Right lung (tissue), 5 donors: ENCODE results near the gene TRAIP. TPM values are rescaled to one million over a fixed set of nuclear protein-coding genes. Genes with fewer than 3 reads are reported as not detected.
"Not testable (repeated sequence)": the region's sequence is repeated elsewhere in the genome, so short reads cannot be mapped to it uniquely, and the experiment has no call there.

Experiments used
- DNase-seq, 2 donors: peaks; one replicate each; pipeline ENCODE4 v3.0.0-alpha.2; 2013
- polyA plus RNA-seq, 5 donors: library from polyadenylated mRNA; unstranded; fragments of 120-200 nt; gene quantifications; one replicate each; pipeline versions ENCODE4 v1.2.1 to v1.2.3, GENCODE V29; 2013; ENCODE audit warnings: inconsistent platforms in 1 of 5, low replicate concordance in 1 of 5; ENCODE audit not compliant: insufficient read length in 5 of 5, insufficient read depth in 1 of 5

TRAIP gene
- polyA plus RNA-seq, 5 donors: 9.8 to 16.0 (median 12.6) TPM

DNA sequence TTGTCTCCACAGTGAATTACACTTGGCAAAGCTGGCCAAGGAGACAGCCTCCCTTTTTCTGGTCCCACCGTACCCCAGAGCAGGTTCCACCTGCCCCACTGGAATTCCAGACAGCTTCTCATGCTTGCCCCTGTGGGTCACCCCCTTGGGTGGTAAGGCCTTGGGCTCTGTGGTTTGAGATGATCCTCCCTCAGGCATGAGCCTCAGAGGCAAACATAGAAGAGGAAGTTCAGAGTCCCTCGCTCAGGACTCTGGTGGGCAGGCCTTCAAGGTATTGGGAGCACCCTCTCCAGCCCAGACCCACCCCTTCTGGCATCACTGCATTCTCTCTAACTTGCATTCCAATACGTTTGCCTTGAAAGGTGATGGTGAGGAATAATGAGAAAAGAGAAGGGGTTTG is 25.0 kb downstream of the TRAIP start:
- DNase-seq: no peak

GRCh38 chr3:49826016-49826415 is 30.3 kb downstream of the TRAIP start:
- no peak for DNase-seq

GRCh38 chr3:49823131-49823530 is 33.2 kb downstream of the TRAIP start:
- DNase-seq: not testable (repeated sequence)

DNA sequence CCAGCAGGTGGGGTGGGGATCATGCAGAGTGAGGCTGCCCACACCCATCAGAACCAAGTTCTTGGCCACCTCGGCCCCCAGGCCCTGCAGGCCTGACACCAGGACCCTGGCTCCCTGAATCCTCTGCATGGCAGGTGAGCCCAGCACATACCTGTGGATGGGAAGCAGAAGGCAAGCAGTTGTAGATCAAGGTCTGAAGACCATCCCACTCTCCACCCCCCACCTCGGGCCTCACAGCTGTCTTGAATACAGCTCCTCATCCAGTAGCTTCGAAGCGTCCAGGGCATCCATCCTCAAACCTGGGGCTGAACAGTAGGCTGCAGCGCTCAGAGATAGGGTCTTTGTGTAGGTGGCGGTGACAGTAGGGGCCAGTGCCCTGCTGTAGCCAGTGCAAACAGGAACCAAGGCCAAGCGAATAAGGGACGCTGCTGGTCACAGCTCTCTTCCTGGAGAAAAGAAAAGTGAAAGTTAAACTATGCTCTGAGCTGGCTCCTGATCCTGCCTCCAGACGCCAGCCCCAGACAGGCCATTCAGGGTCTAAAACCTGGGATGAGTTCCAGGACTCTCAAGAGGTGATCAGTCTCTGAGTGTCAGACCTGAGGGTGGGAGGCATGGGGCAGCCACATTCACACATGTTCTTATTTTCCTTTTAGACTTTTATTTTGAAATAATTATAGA is 42.7 kb downstream of the TRAIP start, which contains the start of gene UBA7:
TSS of gene UBA7 (minus strand) at position 457 of the 678 bp plus-strand sequence. CDS start at position 291, 166 bp downstream.
- peak; percentile 71 to 73 for DNase-seq

GRCh38 chr3:49812916-49813496 is 43.4 kb downstream of the TRAIP start:
- no peak for DNase-seq

- peak in 1 of 2 donors; percentile 69 for DNase-seq
Measured at GRCh38 chr3:49807431-49808114, 48.8 kb downstream of the TRAIP start.

GRCh38 chr3:49806850-49807249 is 49.5 kb downstream of the TRAIP start:
- DNase-seq: no peak

- DNase-seq: peak; percentile 89
Measured at GRCh38 chr3:49805897-49806701, 50.3 kb downstream of the TRAIP start.

- DNase-seq: peak; percentile 88
Measured at GRCh38 chr3:49805367-49805782, 51.0 kb downstream of the TRAIP start.

- no peak for DNase-seq
Measured at GRCh38 chr3:49804141-49805041, 52.0 kb downstream of the TRAIP start.

- DNase-seq: peak; percentile 79 to 84
Measured at GRCh38 chr3:49803465-49804140, 52.8 kb downstream of the TRAIP start.

DNA sequence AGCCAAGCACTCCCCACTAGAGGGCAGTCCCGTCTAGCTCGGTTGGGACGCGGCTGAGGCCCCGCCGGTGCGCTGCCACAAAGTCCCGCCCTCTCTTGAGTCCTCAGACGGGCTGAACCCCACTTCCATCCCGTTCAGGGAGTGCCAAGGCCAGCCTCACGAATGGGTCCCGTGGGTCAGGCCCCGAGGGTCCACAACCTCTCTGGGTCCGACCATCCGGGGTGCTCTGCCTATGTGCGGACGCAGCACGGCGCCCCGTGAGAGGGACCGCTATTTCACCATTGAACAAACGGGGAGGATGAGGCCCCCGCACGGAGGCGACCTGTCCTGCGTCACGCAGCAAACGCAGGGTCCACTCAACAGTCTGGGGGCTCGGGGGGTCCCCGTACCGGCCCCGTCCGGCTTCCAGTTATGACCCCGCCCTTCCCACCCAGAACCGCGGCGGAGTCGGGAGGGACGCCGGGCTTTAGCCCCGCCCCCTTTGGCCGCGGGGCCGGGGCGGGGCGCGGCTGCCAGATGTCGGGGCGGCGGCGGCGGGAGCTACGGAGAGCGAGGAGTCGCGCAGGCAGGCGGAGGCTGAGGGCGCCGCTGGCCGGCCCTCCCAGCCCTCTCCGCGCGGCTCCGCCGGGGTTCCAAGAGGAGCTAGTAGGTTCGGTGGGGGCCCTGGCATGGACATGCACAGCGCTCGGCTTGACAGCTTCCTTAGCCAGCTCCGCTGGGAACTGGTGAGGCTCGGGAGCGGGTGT is 53.5 kb downstream of the TRAIP start, which contains the start of gene INKA1:
TSS of gene INKA1 (plus strand) at position 543 of the 746 bp plus-strand sequence. CDS start at position 675, 132 bp downstream.
- peak; percentile 86 to 89 for DNase-seq

DNA sequence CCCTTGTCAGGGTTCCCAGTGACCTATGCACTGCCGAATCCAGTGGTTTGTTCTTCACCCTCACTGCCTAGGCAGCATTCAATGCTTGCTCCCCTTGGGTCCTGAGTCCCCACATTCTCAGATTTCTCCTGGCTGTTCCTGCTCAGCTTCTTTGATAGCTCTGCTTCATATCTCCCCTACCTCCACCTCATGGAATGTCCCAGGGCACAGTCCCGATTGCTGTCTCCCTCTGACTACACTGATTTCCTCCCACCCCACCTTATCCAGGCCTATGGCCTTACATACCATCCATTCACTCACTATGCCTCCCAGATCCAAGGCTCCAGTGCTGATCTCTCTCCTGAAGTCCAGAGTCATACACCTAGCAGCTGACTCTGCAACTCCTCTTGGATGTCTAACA is 55.2 kb downstream of the TRAIP start:
- no peak for DNase-seq

- no peak for DNase-seq
Measured at GRCh38 chr3:49799761-49800160, 56.6 kb downstream of the TRAIP start, which contains the start of gene CDHR4. TSS of gene CDHR4 (minus strand) at chr3:49799873. CDS start at chr3:49799812, 61 bp downstream.

- DNase-seq: no peak
Measured at GRCh38 chr3:49799105-49799504, 57.3 kb downstream of the TRAIP start.

DNA sequence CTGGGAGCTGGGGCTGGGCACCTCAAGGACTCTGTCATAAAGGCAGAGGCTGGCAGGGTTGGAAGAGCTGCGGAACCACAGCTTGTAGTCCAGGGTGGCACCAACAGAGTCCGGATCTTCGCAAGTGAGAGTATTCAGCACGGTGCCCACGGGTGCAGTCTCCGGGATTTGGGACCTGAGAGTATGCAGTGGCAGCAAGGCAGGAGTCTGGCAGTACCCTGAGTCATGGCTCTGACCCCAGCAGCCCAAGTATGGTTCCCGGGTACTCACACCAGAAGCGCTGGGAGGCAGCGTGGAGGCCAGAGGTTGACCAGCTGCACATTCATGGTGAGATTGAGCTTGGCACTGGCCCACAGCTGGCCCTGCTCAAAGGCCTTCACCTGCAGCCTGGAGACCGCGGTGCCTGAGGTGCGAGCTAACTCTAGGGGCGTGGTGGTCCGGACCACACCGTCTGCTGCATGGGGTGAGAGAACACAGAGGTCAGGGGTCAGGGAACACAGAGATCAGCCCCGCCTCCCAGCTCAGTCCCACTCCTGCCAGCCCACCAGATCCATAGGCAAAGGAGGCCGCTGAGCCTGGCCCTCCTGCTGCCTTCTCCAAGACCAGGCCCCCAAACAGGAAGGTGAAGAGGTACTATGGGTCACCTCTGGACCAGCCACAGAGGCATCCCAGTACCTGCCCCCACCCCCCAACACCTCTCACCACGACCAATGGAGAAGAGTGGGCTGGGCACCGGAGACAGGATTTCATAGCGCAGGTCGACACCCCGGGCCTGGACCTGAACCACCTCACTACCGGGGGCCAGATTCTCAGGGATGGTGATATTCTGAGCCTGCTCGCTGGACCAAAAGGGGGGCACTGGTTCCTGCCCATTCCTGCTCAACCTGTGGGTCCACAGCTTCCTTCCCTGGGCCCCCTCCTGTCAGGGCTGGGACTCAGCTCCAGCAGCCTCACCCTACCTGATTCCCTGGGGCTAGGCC is 61.1 kb downstream of the TRAIP start:
- DNase-seq: no peak

- DNase-seq: no peak
Measured at GRCh38 chr3:49794431-49794830, 61.9 kb downstream of the TRAIP start.

GRCh38 chr3:49793486-49794085 is 62.8 kb downstream of the TRAIP start:
- DNase-seq: no peak
